Left lung (tissue), 10 donors: ENCODE data around the gene PLCH1. TPM values are rescaled to one million over a fixed set of nuclear protein-coding genes. Genes with fewer than 3 reads are reported as not detected.

Experiments used
- ATAC-seq: fragments of 200-7000 bp; cut with Tn5 transposase; one replicate; pipeline ENCODE4 v1.9.1; 2020; ENCODE audit warnings: moderate library complexity
- DNase-seq, 4 donors: peaks; one replicate each; pipeline ENCODE4 v3.0.0-alpha.2; 2013 to 2020
- H3K27ac ChIP-seq, 2 donors: fragments of 200-600 bp; sonication (generic) in 1 of 2; one replicate each; pipeline versions ENCODE4 v1.5.0 to v1.8.0; 2020 to 2021
- H3K27me3 ChIP-seq, 2 donors: fragments of 200-600 bp; sonication (generic) in 1 of 2; one replicate each; pipeline versions ENCODE4 v1.5.0 to v1.8.0; 2020 to 2021
- H3K36me3 ChIP-seq, 2 donors: fragments of 200-600 bp; sonication (generic) in 1 of 2; one replicate each; pipeline versions ENCODE4 v1.5.0 to v1.8.0; 2020 to 2021
- H3K4me1 ChIP-seq, 2 donors: fragments of 200-600 bp; one replicate each; pipeline ENCODE4 v1.8.0; 2021
- H3K4me3 ChIP-seq, 2 donors: fragments of 200-600 bp; sonication (generic) in 1 of 2; one replicate each; pipeline versions ENCODE4 v1.5.0 to v1.8.0; 2020 to 2021; ENCODE audit warnings: mild to moderate bottlenecking in 1 of 2
- H3K9me3 ChIP-seq, 2 donors: fragments of 200-600 bp; sonication (generic) in 1 of 2; one replicate each; pipeline versions ENCODE4 v1.5.0 to v1.8.0; 2020 to 2021
- intact Hi-C, 2 donors: fragments of 100-400 bp; cut with DNase I; formaldehyde crosslinking; loops; one replicate each; pipeline versions ENCODE4 v1.11.2 to v1.14.2; 2022
- polyA plus RNA-seq, 6 donors: library from polyadenylated mRNA; unstranded; fragments of 120-200 nt; gene quantifications; one replicate each; pipeline ENCODE4 v1.2.1, GENCODE V29; 2013; ENCODE audit not compliant: insufficient read length in 6 of 6
- total RNA-seq, 2 donors: library from RNA; stranded (reverse); fragmentation: NEBNext Ultra II Directional; extraction: Animal tissue kit (Norgen Biotek cat#: 25700); gene quantifications; one replicate each; pipeline ENCODE4 v1.2.1, GENCODE V29; 2021
- TF ChIP-seq, protein P1 (sequence below), 2 donors: fragments of 200-600 bp; sonication (generic) in 1 of 2; IDR thresholded peaks; one replicate each; pipeline versions ENCODE4 v1.5.0 to v1.8.0; 2021; ENCODE audit warnings: antibody characterized with exemption in 2 of 2
- donor health status: DM: no; HTN: yes; CAD: no.
- donor health status: DM: no; HTN: no; CAD: no.

Gene PLCH1
- total and polyA plus RNA-seq, 8 donors = 8.5 to 33.8 (median 23.7) TPM

DNA sequence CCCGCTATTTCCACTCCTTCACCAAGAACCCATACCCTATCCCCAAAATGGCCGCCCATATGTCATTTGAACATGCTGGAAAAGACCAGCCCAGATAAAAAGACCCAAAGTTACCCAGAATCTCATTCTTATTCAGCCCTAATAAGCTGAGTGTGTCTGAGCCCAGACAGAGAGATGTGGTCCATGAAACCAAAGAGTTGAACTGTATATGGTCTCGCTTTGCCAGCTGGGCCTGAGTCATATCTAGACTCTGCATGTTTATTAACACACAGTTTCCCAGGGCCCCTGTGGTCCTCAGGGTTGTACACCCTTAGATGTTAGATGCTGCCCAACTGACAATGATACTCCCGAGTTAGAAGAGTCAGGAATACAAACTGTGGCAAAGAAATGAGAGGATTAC, 249.5 kb downstream of the PLCH1 start:
- TF ChIP-seq, protein P1, sequence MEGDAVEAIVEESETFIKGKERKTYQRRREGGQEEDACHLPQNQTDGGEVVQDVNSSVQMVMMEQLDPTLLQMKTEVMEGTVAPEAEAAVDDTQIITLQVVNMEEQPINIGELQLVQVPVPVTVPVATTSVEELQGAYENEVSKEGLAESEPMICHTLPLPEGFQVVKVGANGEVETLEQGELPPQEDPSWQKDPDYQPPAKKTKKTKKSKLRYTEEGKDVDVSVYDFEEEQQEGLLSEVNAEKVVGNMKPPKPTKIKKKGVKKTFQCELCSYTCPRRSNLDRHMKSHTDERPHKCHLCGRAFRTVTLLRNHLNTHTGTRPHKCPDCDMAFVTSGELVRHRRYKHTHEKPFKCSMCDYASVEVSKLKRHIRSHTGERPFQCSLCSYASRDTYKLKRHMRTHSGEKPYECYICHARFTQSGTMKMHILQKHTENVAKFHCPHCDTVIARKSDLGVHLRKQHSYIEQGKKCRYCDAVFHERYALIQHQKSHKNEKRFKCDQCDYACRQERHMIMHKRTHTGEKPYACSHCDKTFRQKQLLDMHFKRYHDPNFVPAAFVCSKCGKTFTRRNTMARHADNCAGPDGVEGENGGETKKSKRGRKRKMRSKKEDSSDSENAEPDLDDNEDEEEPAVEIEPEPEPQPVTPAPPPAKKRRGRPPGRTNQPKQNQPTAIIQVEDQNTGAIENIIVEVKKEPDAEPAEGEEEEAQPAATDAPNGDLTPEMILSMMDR (IDR thresholded peaks at IDR 0.05) = no peak
- H3K4me1 ChIP-seq = no peaks in the 10 kb centered on the region
- no peak overlapping the region for H3K27ac ChIP-seq
- H3K9me3 ChIP-seq = no peaks in the 10 kb centered on the region
- no peaks in the 10 kb centered on the region for H3K36me3 ChIP-seq
- DNase-seq (no peak), ATAC-seq (no peak)
- no peaks in the 10 kb centered on the region for H3K27me3 ChIP-seq
- intact Hi-C loops = no loop called here
- no peak overlapping the region for H3K4me3 ChIP-seq

- Histone ChIP-seq H3K27me3 (no peaks in the 10 kb centered on the region), H3K36me3 (no peaks in the 10 kb centered on the region), H3K27ac (no peak overlapping the region), H3K9me3 (no peaks in the 10 kb centered on the region), H3K4me1 (no peaks in the 10 kb centered on the region), H3K4me3 (no peak overlapping the region)
- ATAC-seq (no peak), DNase-seq (no peak)
- intact Hi-C loops = no loop called here
- TF ChIP-seq, protein P1 (IDR thresholded peaks at IDR 0.05) = no peak
These were observed 250.5 kb downstream of the PLCH1 start for GRCh38 chr3:155494332-155494731.

GRCh38 chr3:155492841-155493240, 252.0 kb downstream of the PLCH1 start:
- intact Hi-C loops = no loop called here
- ATAC-seq (no peak), DNase-seq (no peak)
- no peak overlapping the region for H3K27ac ChIP-seq
- H3K36me3 ChIP-seq = no peaks in the 10 kb centered on the region
- H3K4me3 ChIP-seq = no peak overlapping the region
- H3K27me3 ChIP-seq = no peaks in the 10 kb centered on the region
- H3K4me1 ChIP-seq = no peaks in the 10 kb centered on the region
- TF ChIP-seq, protein P1 (IDR thresholded peaks at IDR 0.05) = no peak
- no peaks in the 10 kb centered on the region for H3K9me3 ChIP-seq

DNA sequence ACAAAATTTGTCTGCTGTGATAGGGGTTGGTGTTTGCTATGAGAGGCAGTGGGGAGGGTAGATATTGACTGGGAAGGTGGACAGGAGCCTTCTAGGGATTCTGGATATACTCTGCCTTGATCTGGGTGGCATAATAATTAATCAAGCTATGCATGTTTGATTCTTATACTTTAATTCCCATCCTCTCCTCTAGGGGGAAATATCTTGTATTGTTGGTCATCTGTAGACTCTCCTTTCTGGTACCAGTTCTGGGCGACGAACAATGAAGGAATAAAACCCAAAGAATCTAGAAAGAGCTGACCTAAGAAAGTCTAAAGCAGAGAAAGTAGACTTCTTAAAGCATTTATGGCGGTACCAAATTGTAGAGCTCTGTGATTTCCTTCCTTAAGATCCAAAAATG, 253.2 kb downstream of the PLCH1 start:
- no peaks in the 10 kb centered on the region for H3K9me3 ChIP-seq
- ATAC-seq = no peak
- H3K27ac ChIP-seq = no peak overlapping the region
- no peak for DNase-seq
- intact Hi-C loops = no loop called here
- TF ChIP-seq, protein P1 (IDR thresholded peaks at IDR 0.05) = no peak
- no peaks in the 10 kb centered on the region for H3K27me3 ChIP-seq
- H3K36me3 ChIP-seq = no peaks in the 10 kb centered on the region
- H3K4me3 ChIP-seq = no peak overlapping the region
- H3K4me1 ChIP-seq = no peaks in the 10 kb centered on the region

DNA sequence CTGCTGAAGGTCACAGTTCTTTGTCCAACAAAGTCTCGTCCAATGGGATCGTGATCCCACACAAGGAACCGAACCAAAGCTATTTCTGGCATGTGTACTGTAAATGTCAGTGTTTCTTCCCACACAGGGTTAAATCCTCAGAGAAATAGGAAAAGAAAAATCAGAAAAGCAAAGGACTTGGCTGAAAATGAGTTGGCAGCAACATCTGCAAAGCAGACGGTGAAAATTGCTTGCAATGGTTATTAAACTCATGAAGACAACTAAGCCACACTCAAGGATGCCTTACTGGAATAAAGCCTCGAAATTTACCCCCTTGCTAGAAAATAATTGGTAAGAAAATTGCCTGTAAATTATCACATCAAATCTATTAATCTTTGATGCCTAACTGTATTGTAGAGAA, 256.2 kb downstream of the PLCH1 start:
- DNase-seq (no peak), ATAC-seq (no peak)
- H3K27ac ChIP-seq = no peak overlapping the region
- no peaks in the 10 kb centered on the region for H3K4me1 ChIP-seq
- H3K4me3 ChIP-seq = no peak overlapping the region
- H3K9me3 ChIP-seq = no peaks in the 10 kb centered on the region
- intact Hi-C loops = no loop called here
- no peaks in the 10 kb centered on the region for H3K36me3 ChIP-seq
- TF ChIP-seq, protein P1 (IDR thresholded peaks at IDR 0.05) = no peak
- H3K27me3 ChIP-seq = no peaks in the 10 kb centered on the region
